Body of pancreas (tissue), 4 donors: ENCODE results near the gene SLC6A17. TPM values are rescaled to one million over a fixed set of nuclear protein-coding genes. Genes with fewer than 3 reads are reported as not detected.

ENCODE experiments used
- ATAC-seq: fragments of 150-250 bp; one replicate; pipeline ENCODE4 v1.9.1; 2016
- DNase-seq, 4 donors: peaks; one replicate each; pipeline ENCODE4 v3.0.0-alpha.2; 2019
- H3K27ac ChIP-seq, 4 donors: fragments of 200-600 bp; sonication (generic); 1 replicate in 3 of 4; 2 replicates in 1 of 4; pipeline versions ENCODE4 v1.5.1 to v1.6.1; 2016 to 2019; ENCODE audit warnings: mild to moderate bottlenecking in 1 of 4, mixed read lengths in 1 of 4, moderate library complexity in 1 of 4
- H3K27me3 ChIP-seq, 2 donors: fragments of 200-600 bp; sonication (generic); one replicate each; pipeline ENCODE4 v1.6.0; 2016; ENCODE audit warnings: mild to moderate bottlenecking in 1 of 2
- H3K36me3 ChIP-seq, 2 donors: fragments of 200-600 bp; sonication (generic); replicated peaks in 1 of 2; 2 replicates each; pipeline ENCODE4 v1.5.1; 2016; ENCODE audit warnings: low read depth in 2 of 2; ENCODE audit not compliant: insufficient read depth in 1 of 2
- H3K4me1 ChIP-seq: fragments of 200-600 bp; sonication (generic); one replicate; pipeline ENCODE4 v1.6.0; 2016
- H3K4me3 ChIP-seq, 2 donors: fragments of 200-600 bp; sonication (generic); 1 replicate in 1 of 2; 2 replicates in 1 of 2; pipeline ENCODE4 v1.5.1; 2016 to 2019
- H3K9me3 ChIP-seq, 3 donors: fragments of 200-600 bp; sonication (generic); 1 replicate in 2 of 3; 2 replicates in 1 of 3; pipeline ENCODE4 v1.5.1; 2016
- CTCF ChIP-seq, 7 experiments: fragments of 450-650 bp in 4 of 7; fragments of 200-600 bp in 3 of 7; sonication (generic) in 3 of 7; IDR thresholded peaks; one replicate each; pipeline ENCODE4 v1.5.1; 2016 to 2019; ENCODE audit warnings: antibody characterized with exemption in 7 of 7
- POLR2A ChIP-seq, 3 donors: fragments of 450-650 bp; IDR thresholded peaks; one replicate each; pipeline ENCODE4 v1.6.1; 2016; ENCODE audit warnings: antibody characterized with exemption in 3 of 3, mild to moderate bottlenecking in 2 of 3
- WGBS, 2 donors: methylation state at CpG; one replicate each; pipeline ENCODE4 v1.1.5; 2017; 5-methylcytosine and 5-hydroxymethylcytosine counted together
- intact Hi-C: fragments of 100-400 bp; cut with DNase I; formaldehyde crosslinking; loops from one replicate; pipeline ENCODE4 v1.15.1; 2023
- total RNA-seq, 2 donors: library from RNA; depleted of rRNA; stranded (reverse); fragments of >200 nt; gene quantifications; one replicate each; pipeline ENCODE4 v1.1.0, GENCODE V29; 2016

SLC6A17 gene
- total RNA-seq, 2 donors from 2014 or later, result 0.52 to 0.99 TPM

GRCh38 chr1:110225756-110226404 lies 75.6 kb downstream of the SLC6A17 start:
- 92 to 95% methylated on average over 16 to 17 of the region's 18 CpGs for WGBS, 2 donors
- TF ChIP-seq CTCF (IDR thresholded peaks at IDR 0.05) (no peak), POLR2A (IDR thresholded peaks at IDR 0.05) (no peak)
- intact Hi-C loops, result no loop called here
- Histone ChIP-seq H3K4me3 (no peak overlapping the region), H3K9me3 (no peaks in the 10 kb centered on the region), H3K27me3 (no peaks in the 10 kb centered on the region), H3K4me1 (peaks cover 1% of the 10 kb centered on the region), H3K27ac (no peak overlapping the region), H3K36me3 (no peaks in the 10 kb centered on the region)
- ATAC-seq, result no peak
- DNase-seq, result no peak

GRCh38 chr1:110227774-110228173 lies 77.5 kb downstream of the SLC6A17 start:
- Histone ChIP-seq H3K36me3 (no peaks in the 10 kb centered on the region), H3K27ac (no peak overlapping the region), H3K4me3 (no peak overlapping the region), H3K9me3 (no peaks in the 10 kb centered on the region), H3K4me1 (no peaks in the 10 kb centered on the region), H3K27me3 (no peaks in the 10 kb centered on the region)
- WGBS, 2 donors, result 94% methylated on average over 10 to 12 of the region's 12 CpGs
- no peak for TF ChIP-seq CTCF (IDR thresholded peaks at IDR 0.05)
- no peak for TF ChIP-seq POLR2A (IDR thresholded peaks at IDR 0.05)
- DNase-seq, result peak in 3 of 4 donors; percentile 31 to 41 (median 34)
- intact Hi-C loops, result no loop called here
- no peak for ATAC-seq

GRCh38 chr1:110228381-110228780 lies 78.1 kb downstream of the SLC6A17 start:
- TF ChIP-seq CTCF (IDR thresholded peaks at IDR 0.05) (no peak), POLR2A (IDR thresholded peaks at IDR 0.05) (no peak)
- Histone ChIP-seq H3K36me3 (no peaks in the 10 kb centered on the region), H3K27ac (no peak overlapping the region), H3K9me3 (no peaks in the 10 kb centered on the region), H3K4me3 (no peak overlapping the region), H3K4me1 (no peaks in the 10 kb centered on the region), H3K27me3 (no peaks in the 10 kb centered on the region)
- ATAC-seq (no peak), DNase-seq (no peak)
- intact Hi-C loops, result no loop called here
- 92 to 94% methylated on average over 11 of the region's 12 CpGs for WGBS, 2 donors

GRCh38 chr1:110228869-110229268 lies 78.6 kb downstream of the SLC6A17 start:
- ATAC-seq (no peak), DNase-seq (no peak)
- intact Hi-C loops, result no loop called here
- Histone ChIP-seq H3K27me3 (no peaks in the 10 kb centered on the region), H3K27ac (no peak overlapping the region), H3K4me3 (no peak overlapping the region), H3K9me3 (no peaks in the 10 kb centered on the region), H3K36me3 (no peaks in the 10 kb centered on the region), H3K4me1 (no peaks in the 10 kb centered on the region)
- WGBS, 2 donors, result 91 to 93% methylated on average over 9 of the region's 9 CpGs
- TF ChIP-seq POLR2A (IDR thresholded peaks at IDR 0.05), result no peak
- no peak for TF ChIP-seq CTCF (IDR thresholded peaks at IDR 0.05)

GRCh38 chr1:110229348-110230001 lies 79.2 kb downstream of the SLC6A17 start:
- H3K27me3 ChIP-seq, result no peaks in the 10 kb centered on the region
- 85 to 93% methylated on average over 21 of the region's 21 CpGs for WGBS, 2 donors
- TF ChIP-seq POLR2A (IDR thresholded peaks at IDR 0.05) (no peak), CTCF (IDR thresholded peaks at IDR 0.05) (no peak)
- no peaks in the 10 kb centered on the region for H3K36me3 ChIP-seq
- peaks cover 3% of the 10 kb centered on the region for H3K4me1 ChIP-seq
- H3K9me3 ChIP-seq, result no peaks in the 10 kb centered on the region
- intact Hi-C loops, result no loop called here
- H3K27ac ChIP-seq, result no peak overlapping the region
- ATAC-seq (no peak), DNase-seq (no peak)
- H3K4me3 ChIP-seq, result no peak overlapping the region
